ENCODE results near the gene DOCK7.

DOCK7 gene

DNA sequence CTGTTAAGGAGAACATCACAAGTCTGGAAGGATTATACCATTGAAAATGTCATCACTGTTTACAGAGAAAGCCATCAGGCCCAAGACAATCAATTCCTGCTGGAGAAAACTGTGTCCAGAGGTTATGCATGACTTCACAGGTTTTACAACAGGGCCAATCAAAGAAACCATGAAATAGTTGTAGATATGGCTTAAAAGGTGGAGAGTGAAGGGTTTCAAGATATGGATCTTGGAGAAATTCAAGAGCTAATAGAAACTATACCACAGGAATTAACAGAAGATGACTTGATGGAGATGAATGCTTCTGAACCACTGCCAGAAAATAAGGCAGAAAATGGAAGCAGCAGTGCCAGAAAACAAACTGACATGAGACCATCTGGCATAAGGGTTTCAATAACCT is 221.1 kb downstream of the DOCK7 start:
- peak; percentile 15 for DNase-seq (ENCODE audit: low read depth)
- H3K4me3 ChIP-seq (ENCODE audit: low read length): no peak overlapping the region
- TF ChIP-seq CTCF (conservative IDR thresholded peaks at IDR 0.05; ENCODE audit: low read length): no peak

DNA sequence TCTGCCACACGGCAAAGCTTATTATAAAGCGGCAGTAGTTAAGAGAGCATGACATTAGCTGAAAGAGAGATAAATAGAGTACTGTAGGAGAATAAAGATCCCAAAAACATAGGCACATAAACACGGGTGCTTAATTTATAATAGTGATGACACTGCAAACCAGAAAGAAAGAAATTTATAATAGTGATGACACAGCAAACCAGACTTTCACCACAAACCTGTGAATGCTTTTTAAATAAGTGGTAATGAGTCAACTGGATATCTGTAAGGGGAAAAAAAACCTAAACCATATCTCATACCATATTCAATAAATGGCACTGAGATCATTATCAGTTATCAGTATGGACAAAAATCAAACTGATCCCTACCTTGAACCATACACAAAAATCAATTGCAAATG is 225.8 kb downstream of the DOCK7 start:
- no peak for TF ChIP-seq CTCF (conservative IDR thresholded peaks at IDR 0.05; ENCODE audit: low read length)
- peak; percentile 11 for DNase-seq (ENCODE audit: low read depth)
- H3K4me3 ChIP-seq (ENCODE audit: low read length): no peak overlapping the region

- no peak for TF ChIP-seq CTCF (conservative IDR thresholded peaks at IDR 0.05; ENCODE audit: low read length)
- DNase-seq (ENCODE audit: low read depth): no peak
- H3K4me3 ChIP-seq (ENCODE audit: low read length): no peak overlapping the region
These were observed 230.2 kb downstream of the DOCK7 start for GRCh38 chr1:62457955-62458354.

GRCh38 chr1:62452951-62453350 is 235.2 kb downstream of the DOCK7 start:
- no peak for DNase-seq (ENCODE audit: low read depth)
- no peak overlapping the region for H3K4me3 ChIP-seq (ENCODE audit: low read length)
- no peak for TF ChIP-seq CTCF (conservative IDR thresholded peaks at IDR 0.05; ENCODE audit: low read length)

- no peak for TF ChIP-seq CTCF (conservative IDR thresholded peaks at IDR 0.05; ENCODE audit: low read length)
- DNase-seq (ENCODE audit: low read depth): no peak
- no peak overlapping the region for H3K4me3 ChIP-seq (ENCODE audit: low read length)
These were observed 237.9 kb downstream of the DOCK7 start for GRCh38 chr1:62450301-62450700.

DNA sequence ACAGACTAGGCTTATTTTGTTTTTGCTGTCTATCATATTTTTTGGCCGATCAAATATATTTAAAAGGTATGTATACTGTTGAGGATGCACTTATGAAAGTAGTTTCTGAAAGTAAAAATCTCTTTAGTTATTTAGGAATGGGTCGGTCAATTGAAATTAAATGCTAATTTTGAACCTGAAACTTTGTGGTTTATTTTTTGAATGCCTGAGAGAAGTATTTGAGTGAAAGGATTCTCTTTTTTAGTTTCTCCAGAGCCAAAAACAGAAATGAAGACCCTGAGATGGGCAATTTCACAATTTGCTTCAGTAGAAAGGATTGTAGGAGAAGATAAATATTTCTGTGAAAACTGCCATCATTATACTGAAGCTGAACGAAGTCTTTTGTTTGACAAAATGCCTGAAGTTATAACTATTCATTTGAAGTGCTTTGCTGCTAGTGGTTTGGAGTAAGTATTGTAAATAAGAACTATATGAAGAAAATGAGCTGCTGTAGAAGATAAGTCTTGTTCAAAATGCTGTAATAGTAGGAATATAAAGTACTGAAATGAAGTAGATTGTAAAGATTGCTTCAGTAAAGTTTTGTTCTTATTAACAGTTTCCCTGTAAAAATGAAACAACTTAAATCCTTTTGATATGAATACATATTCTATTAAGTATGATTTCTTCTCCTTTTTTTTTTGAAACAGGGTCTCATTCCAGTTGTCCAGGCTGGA is 239.8 kb downstream of the DOCK7 start:
- DNase-seq (ENCODE audit: low read depth): no peak
- TF ChIP-seq CTCF (conservative IDR thresholded peaks at IDR 0.05; ENCODE audit: low read length): no peak

GRCh38 chr1:62444701-62445100 is 243.5 kb downstream of the DOCK7 start:
- DNase-seq (ENCODE audit: low read depth): no peak
- no peak for TF ChIP-seq CTCF (conservative IDR thresholded peaks at IDR 0.05; ENCODE audit: low read length)
- H3K4me3 ChIP-seq (ENCODE audit: low read length): no peak overlapping the region

More for the DNA sequence above, 239.8 kb downstream of the DOCK7 start:
- H3K4me3 ChIP-seq (ENCODE audit: low read length): no peak overlapping the region

Measured in AG10803 (cell line).